HG03060 (cell line): ENCODE results near the gene UBE2D1.

Experiments used
- ATAC-seq: cut with Tn5 transposase; IDR thresholded peaks from one replicate; pipeline ENCODE4 v1.9.1; 2021; ENCODE audit warnings: low read depth, moderate number of reproducible peaks; ENCODE audit not compliant: unreplicated experiment

Gene UBE2D1

DNA sequence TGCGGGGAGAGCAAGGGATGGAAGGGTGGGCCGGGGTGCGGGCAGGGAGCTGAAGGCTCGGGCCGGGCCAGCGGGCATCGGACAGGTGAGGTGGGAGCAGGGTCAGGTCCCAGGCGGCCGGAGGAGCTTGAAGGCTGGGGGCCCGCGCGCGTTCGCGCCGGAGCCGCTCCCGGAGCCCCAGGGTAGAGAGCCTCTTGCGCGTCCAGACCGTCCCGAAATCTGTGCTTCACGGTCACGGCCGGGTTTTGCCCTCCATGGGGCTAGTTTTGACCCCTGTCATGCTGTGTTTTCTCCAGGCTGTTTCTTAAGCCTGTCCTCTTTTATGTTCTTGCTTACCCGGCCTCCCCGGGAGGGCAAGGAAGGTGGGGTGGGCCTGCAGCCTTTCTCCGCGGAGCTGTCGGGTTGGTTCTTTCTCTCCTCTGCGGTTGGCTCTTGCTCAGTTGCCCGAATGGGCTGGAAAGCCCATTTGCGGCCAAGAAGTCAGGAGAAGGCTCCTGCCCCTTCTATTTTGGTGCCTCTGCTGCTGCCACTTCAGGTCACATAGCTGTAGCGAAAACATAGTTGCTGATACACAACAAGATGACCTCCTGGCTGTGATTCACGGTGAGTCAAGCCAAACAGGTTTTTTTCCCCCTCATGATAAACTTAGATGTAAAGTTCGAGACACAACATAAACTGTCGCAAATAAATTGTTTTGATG lies 650 bp downstream of the UBE2D1 start:
- ATAC-seq: peak; percentile 14

DNA sequence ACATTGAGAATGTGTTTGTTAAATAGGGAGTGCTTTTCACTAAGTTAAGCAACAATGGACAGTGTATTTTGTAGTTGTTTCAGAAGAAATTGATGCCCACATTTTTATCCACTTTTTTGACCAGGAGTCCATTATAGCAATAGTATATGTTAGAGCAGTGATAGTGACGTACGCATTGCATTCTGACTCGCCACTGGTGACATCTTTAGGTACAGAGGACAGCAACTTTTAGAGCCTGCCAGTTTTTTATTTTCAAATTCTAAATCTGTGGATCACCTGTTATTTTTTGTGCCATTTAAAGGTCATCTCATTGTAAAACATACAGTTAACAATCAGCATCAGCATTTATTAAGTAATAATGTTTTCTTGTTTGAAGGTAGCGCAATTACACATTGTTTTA lies 1.4 kb downstream of the UBE2D1 start:
- no peak for ATAC-seq

DNA sequence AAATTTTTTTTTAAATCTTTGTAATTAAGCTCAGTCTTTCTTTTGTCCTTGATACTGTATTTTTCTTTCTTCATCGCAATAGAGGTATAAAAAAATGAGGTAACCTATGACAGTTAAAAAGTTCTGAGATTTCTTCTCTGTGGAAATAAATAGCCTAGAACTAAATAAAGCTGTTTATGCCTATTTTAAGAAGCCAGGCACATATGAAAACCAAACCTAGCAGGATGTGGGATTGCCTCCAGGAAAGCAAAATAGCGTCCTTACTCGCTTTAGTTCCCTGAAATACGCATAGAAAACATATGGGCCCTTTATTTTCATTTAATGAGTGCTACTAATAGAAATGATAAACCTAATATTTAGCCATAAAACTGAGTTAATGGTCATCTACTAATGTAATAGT lies 6.6 kb downstream of the UBE2D1 start:
- no peak for ATAC-seq

DNA sequence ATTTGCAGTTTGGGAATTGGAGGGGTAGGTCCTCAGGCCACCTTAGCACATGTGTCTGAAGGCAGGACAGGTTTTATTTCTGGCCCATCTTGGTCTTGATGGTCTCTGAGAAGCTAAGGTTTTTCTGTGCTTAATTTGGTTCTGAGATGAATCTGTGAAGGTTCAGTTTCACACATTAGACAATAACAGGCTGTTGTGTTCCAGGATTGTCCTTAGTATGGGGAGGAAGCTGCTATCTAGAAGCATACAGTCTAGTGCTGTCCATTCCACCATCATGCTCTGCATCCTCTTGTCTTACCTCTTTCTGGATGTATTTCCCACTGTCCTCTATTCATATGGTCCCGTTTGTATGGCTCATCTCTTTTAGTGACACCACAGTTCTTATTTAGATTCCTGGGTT lies 7.1 kb downstream of the UBE2D1 start:
- no peak for ATAC-seq

DNA sequence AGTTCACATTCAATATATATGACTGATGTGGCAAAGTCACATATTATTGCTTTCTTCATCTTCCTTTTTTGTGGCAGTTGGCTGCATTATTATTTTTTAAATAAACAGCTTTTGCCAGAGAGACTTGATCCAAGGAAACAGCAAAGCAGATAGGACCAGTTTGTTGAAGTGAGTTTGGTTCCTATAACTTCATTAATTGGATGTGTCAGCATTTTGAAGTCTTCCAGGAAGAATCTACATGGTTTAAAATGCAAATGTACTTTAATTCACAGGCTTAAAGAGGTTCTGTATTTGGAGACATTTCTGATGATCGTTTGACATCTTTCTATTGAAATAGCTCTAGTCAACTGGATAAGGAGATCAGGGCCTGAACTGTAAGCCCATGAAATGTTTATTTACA lies 13.2 kb downstream of the UBE2D1 start:
- no peak for ATAC-seq

DNA sequence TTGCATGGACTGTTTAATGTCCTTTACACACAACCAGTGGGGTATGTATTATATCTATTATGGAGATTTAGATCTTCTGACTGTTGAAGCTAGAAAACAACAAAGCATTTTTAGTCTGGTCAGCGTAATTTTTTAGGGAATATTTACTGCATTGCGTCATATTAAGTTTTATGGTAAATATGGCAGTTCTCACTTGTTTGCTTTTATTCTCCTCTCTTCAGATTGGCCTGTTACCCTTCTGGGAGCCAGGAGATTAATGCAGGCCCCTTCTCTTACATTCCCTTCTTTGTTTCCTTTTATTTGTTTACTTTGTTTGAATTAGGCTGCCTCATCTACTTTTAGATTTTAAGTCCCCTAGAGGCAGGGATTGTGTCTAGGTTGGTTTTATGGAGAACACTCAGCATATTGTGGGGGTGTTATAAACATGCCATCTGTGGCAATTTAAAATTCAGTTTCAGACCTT lies 13.8 kb downstream of the UBE2D1 start:
- ATAC-seq: no peak

DNA sequence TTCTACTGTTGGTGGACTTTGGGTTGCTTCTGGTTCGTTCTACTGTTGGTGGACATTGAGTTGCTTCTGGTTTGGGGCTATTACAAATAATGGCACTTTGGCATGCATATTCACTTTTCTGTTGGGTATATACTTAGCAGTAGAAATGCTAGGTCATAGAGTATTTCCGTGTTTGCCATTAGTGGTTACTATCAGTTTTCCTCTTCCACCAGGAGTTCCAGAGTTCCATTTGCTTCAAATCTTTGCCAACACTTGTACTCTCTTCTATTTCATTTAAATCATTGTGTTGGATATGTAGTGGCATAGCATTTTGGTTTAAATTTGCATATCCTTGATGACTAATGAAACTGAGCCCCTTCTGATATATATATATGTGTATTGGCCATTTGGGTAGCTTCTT lies 15.2 kb downstream of the UBE2D1 start:
- ATAC-seq: no peak

DNA sequence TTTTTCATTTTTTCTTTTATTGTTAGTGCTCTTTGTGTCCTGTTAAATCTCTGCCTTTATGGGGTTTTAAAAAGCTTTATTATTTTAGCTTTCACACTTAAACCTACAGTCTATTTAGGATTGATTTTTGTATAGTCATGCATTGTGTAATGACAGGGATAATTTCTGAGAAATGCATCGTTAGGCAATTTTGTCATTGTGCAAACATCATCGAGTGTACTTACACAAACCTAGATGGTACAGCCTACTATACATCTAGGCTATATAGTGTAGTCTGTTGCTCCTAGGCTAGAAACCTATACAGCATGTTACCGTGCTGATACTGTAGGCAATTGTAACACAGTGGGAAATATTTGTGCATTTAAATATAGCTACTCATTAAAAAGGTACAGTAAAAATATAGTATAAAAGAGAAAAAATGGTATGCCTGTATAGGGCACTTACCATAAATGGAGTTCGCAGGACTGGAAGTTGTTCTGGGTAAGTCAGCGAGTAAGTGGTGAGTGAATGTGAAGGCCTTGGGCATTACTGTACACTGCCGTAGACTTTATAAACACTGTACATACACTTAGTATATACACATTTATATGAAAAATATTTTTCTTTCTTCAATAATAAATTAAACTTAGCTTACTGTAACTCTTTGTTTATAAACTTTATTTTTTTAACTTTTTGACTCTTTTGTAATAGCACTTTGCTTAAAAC lies 16.0 kb downstream of the UBE2D1 start:
- ATAC-seq: no peak

DNA sequence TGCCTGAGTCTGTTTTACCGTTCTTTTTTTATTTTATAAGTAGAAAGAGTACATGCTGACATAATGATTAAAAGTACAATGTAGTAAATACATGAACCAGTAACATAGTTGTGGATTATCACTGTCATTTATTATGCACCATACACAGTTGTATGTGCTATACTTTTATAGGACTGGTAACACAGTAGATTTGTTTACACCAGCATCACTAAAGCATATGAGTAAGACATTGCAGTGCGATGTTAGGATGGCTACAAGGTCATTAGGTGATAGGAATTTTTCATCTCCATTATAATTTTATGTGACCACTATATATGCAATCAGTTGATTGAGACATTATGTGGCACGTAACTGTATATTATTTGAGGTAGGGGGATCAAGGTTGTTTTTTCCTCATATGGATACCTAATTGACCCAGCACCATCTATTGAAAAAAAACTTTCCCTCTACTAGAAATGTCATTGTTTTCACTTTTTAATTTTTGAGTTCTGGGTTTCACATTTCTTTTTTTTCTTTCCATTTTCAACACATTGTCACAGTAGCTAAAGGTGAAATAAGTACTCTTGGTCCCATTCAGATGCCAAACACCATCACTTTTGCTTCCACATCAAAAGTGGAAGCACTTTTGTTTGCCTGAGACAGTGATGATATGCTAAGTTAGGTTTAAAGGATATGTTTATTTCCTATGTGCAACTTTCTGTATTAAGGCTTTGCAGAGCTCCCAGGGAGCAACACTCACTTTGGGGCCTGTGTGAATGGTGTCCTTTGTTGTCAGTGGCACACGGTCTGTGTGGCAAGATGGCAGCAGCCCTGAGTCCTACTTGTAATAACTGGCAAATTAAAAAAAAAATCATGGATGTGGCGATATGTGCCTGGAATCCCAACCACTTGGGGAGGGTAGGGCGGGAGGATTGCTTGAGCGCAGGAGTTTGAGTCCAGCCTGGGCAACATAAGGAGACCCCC lies 17.1 kb downstream of the UBE2D1 start:
- no peak for ATAC-seq

DNA sequence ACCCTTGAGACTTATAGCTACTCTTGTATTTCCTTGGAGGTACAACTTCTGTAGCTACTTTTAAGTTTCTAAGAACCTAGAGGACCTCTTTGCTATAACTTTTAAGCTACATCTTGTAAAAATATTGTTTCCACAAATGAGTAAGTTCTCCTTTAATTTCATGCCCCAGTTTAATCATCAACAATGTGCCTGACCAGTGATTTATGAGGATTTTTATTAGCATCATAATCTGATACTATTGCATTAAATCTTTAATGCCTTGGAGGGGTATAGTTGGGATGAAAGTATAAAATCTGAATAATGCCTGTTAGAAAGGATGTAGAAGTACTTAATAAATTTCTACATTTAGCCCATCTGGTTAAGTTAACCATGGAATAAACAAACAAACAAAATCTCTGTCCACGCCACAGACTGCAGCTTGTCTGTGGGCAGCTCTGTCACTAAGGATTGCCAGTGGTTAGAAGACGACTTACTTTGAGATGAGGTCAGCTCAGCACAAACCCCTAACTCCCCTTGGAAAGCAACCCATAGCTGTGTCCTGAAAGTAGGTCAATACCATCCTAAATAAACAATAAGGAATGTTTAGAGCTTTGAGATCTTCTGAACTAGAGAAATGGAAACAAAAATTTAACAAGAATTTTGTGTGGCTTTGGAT lies 18.3 kb downstream of the UBE2D1 start:
- ATAC-seq: no peak

DNA sequence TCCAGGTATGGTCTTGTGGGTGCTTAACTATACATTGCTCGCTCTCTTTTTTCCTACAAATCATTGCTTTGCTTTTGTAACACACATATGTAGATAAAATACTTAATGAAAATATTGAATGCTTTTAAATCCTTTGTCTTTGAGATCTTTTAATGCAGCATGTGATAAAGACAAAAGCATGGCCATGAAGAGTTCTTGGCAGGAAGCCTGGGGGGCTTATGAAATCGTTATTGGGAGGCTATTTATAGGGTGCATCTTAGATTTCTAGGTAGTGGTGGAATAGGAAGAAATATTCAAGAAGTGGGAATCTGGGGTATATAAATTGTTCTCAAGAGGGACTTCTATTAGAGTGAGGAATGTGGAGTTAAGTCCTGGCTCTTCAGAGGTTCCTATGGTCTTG lies 21.9 kb downstream of the UBE2D1 start:
- ATAC-seq: no peak

DNA sequence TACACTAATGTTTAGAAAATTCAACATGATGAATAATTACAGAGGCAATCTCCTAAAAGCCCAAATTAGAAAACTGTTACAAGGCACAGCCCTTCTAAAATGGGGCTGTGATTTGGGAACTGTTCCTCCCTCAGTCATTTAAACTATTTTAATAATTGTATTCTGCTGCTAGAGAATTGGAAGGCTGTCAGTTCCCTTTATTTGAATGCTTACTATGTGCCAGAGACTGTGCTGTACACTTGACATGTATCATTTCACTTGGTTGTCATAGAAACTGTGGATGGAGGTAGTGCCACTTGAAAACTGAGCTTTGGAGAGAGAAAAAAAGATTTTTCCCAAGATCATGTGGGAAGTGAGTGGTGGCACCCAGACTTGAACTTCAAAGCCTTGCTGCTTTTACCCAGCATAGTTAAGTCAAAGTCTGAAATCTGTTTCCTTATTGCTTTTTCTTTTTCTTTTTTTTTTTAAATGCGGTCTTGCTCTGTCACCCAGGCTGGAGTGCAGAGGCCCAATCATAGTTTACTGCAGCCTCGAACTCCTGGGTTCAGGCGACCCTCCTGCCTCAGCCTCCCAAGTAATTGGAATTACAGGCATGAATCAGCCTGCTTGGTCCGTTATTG lies 23.6 kb downstream of the UBE2D1 start:
- no peak for ATAC-seq

DNA sequence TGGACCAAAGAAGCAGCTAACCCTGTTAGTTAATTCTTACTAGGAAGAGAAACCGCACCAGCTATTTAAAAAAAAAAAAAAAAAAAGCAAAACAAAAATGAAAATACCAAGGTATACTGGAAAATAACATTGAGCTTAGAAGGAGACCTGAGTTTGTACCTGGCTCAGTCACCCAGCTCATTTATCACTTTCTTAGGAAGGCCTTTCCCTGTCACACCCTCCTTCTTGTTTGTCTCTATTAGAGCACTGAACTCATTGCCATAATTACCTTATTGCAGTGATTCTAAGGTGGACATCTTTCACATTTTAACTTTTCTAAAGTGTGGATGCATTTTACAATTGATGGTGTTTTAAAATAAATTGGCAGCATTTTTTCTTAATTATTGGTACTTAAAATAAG lies 24.1 kb downstream of the UBE2D1 start:
- no peak for ATAC-seq

DNA sequence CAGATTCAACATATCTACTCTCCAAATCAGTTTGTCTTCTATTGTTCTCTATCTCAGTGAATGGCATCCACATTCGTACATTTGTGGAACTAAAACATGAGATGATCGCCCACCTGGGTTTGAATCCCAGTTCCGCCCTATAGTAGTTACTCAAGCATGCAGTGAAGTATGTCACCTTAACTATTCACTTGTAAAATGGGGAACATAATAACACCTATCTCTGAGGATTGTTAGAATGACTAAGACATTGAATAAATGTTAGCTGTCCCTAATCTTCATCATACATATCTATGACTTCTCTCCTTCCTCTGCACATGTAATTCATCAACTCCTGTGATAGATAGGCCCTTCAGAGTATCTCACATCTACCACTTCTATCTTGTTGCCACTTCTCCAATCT lies 24.7 kb downstream of the UBE2D1 start:
- ATAC-seq: no peak

DNA sequence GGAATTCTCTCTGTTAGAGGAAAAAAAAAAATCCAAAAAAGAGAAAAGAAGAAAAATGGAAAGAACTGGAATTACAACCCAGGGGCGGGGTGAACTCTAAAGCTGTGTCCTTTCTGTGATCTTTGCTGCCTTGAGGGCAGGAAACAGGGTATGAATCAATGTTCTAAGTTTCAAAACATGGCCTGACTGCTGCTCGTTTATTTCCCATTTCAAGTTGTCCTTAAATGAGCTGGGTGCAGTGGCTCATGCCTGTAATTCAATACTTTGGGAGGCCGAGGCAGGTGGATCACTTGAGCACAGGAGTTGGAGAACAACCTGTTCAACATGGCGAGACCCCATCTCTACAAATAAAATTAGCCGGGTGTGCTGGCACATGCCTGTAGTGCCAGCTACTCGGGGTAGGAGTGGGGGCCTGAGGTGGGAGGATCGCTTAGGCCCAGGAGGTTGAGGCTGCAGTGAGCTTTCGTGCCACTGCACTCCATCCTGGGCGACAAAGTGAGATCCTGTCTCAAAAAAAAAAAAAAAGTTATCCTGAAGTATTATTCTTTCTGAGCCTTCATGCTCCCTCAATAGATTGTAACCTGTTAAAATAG lies 25.7 kb downstream of the UBE2D1 start:
- no peak for ATAC-seq

DNA sequence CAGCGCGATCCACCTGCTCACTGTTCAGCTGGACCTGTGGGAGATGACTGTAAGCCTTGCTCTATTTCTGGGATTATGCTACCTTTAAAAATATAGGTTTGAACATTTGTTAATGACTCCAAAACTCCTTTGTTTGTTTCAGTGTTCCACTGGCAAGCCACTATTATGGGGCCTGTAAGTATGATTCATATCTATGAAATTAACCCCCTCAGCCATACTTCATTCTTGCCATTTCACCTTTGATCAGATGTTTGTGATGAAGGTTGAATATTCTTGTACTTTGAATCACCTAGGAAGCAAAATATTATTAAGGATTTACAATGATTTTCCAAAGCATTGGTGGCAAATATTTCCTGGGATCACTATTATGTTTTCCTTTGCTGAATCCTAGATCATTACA lies 26.5 kb downstream of the UBE2D1 start:
- ATAC-seq: no peak

DNA sequence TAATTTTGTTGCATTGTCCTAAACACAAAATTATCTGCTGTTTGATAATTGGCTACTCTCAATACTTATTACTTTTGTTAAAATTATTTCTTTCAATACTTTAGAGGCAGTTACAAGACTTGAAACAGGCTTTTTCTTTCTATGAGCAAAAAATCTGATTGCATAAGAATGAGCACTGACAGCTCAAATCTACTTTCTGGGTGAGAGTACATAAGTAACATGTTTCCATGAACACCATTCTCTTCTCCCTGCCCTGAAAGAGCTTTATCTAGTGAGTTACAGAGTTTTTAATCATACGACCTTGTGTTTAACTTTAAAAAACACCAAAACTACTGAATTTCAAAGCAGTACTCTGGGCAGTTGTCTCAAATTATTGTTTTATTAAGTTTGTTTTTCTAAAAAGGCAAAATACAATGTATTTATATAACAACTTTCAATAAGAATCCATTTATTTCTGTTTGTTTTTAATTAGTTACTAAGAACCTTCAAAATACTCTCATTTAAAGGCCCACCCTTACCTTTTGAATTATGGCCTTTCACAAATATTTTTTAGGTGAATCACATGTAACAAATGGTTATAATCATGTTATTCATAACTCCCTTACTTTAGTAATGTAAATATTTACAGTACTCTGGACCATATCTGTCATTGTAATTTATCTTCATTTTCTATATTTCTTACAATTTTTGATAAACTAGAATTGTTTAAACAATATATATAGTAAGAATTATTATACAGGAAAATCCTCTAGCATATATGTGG lies 27.4 kb downstream of the UBE2D1 start:
- ATAC-seq: no peak

DNA sequence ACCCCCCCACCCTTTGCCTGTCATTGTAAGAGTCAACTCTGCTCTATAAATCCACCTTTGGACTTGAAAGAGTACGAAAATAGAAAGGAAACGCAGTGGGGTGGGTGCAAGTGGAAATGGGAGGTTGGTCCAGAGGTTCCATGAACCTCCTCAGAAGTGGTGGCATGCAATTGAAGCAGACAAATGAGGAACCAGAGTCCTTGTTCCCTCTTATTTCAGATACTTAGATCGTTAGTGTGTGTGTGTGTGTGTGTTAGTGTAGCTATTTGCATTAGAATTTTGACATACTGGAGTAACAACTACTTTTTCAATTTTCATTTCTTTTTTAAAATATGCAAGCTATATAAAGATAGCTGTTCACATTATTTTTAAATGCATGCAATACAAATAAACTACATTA lies 32.3 kb downstream of the UBE2D1 start:
- no peak for ATAC-seq

DNA sequence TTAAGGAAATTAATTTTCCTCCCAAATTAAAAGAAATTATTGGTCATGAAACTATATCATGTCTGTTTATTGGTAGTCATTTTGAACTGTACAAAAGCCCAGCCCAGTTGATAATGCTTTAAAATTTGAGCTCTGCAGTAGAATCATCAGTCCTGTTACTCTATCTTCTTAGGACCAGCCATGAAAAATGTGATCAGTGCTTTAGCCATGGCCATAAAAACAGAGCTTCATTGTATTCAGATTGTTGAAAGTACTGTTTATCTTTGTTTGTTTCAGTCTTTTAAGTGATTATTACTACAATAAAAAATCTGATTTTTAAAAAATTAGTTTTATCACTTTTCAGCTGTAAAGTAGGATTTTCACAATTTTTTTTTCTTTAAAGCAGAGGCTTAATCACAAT lies 36.7 kb downstream of the UBE2D1 start:
- no peak for ATAC-seq
